Left renal pelvis (tissue), 4 donors: ENCODE data around the gene CMPK2. TPM values are rescaled to one million over a fixed set of nuclear protein-coding genes. Genes with fewer than 3 reads are reported as not detected.

ENCODE experiments used
- DNase-seq, 4 donors: peaks; one replicate each; pipeline ENCODE4 v3.0.0-alpha.2; 2013; ENCODE audit warnings: low read depth in 4 of 4, low spot score in 3 of 4
- polyA plus RNA-seq, 4 donors: library from polyadenylated mRNA; unstranded; fragments of 120-200 nt; gene quantifications; one replicate each; pipeline ENCODE4 v1.2.1, GENCODE V29; 2013; ENCODE audit not compliant: insufficient read length in 4 of 4

The CMPK2 gene
- polyA plus RNA-seq, 4 donors: 3.3 to 6.9 (median 4.7) TPM

DNA sequence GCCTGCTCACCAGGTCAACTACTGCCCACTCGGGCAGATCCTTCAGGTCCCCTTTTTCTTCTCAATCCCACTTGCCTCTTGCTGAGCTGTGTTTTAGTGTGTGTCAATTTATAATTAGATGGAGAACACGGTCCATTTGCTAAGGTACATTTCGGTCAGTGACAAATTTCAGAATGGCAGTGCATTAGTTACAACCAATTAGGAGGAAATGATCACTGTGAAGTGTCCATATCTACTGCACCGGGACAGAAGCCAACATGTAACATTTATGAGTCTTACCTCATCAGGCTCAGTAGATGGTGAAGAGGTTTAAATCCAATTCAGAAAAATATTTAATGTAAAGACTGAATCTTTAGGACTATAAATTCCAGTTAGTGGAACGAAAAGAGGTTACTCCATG is 47.7 kb downstream of the CMPK2 start:
- no peak for DNase-seq

DNA sequence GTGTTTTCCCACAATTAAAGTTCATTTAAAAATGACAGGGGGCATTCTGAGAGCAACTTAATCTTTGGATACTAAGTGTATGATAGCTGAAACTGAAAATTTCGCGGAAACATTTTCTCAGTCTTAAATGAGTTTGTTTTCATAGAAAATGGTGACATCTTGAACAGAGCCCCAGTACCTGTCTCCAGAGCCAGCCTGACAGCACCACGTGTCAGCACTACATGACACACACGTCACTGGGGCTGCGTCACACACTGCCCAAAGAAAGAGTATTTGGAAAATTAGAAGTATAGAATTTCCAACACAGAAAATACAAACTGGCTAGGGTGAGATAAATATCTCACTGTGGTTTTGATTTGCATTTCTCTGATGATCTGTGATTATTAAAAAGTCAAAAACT is 50.8 kb downstream of the CMPK2 start:
- DNase-seq: no peak

DNA sequence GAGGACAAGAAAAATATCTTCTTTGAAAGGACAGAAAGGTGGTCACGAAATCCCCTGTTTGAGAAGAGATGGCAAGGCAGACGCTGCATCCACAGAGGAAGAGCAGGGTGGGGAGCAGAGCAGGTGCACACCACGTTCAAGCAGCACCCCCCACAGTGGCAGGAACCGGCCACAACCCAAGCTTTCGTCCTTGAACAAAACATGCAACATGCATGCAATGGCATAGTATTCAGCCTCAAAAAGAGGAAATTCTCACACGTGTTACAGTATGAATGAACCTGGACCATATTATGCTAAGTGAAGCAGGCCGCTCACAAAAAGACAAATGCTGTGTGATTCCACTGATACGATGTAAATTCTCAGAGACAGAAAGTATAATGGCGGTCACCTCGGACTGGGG is 51.4 kb downstream of the CMPK2 start:
- no peak for DNase-seq

DNA sequence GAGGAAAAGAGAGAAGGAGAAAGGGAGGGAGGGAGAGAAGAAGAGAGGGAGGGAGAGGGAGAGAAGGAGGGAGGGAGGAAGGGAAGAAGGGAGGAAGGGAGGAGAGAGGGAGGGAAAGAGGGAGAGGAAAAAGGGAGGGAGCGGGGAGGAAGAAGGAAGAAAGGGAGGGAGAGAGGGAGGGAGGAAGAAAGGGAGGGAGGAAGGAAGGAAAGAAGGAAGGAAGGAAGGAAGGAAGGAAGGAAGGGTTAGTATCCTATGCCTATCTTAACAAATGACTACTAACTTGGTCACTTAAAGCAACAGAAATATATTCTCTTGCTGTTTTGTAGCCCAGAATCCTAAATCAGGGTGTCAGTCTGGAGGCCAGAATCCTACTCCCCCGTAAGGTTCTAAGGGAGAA is 52.1 kb downstream of the CMPK2 start:
- no peak for DNase-seq

GRCh38 chr2:6812857-6813530 is 52.7 kb downstream of the CMPK2 start:
- DNase-seq: no peak

DNA sequence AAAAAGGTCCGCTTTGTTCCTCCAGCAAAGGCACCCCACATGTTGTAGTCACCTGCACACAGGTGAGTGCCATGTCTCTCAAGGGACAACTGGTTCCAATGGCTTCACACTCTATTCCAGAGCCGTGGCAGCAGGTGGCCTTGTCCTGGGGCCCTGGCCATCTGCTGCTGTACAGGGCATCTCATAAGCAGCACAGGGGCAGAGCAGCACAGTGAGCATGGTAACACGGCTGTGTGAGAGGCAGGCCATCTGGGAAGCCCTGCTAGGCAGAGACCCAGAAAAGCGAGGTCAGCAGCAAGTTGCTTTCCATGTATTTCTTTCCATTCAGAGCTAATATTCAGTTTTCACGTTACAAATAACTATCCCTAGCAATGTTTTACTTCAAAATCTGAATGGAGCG is 54.7 kb downstream of the CMPK2 start:
- no peak for DNase-seq

DNA sequence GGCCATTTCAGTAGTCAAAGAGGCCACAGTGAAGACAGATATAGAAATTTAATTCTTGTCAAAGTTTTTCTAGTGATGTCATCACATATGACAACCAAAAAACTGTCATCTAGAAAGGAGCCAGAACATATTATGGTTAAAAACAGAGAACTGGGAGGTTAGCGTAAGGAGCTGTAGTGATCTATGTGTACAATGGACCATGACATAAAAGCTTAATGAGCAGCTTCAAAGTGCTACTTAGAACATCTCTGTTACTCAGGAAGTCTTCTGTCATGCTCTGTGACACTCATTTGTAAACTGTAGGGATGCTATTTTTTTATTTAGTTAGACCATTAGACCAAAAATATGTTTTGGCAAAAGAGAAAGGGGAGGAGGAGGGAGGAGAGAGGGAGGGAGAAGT is 57.3 kb downstream of the CMPK2 start:
- DNase-seq: no peak

DNA sequence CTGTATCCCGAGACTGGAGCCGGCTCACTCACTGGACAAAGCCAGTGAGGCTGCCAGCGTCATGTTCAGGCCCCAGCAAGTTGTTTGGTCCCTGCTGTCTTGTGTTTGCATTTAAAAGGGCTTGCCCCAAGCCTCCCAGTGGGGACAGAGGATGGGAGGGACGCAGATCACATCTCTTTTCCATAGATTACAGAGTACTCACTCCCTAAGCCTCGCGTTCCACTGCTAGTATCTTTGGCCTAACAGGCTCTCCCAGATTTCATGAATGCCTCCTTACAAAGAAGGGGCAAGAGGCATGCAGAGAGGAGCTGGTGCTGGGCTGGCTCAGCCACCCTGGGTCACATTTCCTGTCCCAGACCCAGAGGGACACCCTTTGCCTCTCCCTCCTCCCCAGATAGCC is 59.1 kb downstream of the CMPK2 start:
- DNase-seq: no peak

DNA sequence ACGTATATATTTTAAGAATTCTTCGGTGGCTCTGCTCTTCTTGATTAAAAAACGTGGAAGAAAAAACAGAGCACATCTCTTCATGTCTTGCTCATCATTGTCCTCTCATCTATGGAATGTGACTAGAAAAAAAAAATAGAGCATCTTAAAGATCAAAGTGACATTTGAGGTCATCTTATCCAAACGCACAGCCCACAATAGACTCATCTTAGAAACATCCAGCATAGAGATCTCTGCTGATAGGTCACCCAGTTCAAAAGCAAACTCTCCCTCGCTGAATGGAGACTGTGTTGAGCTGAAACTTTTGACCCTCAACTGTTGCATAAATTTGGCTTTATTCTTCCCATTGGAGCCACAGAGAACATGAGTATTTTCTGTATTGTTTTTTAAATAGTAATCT is 65.2 kb downstream of the CMPK2 start:
- no peak for DNase-seq

Other genes with a start within 250 kb of the CMPK2 start
- 1 to 10 TPM; 2.8 to 6.3 (median 4.5) TPM for gene RSAD2, start 11.9 kb upstream of the CMPK2 start, polyA plus RNA-seq
- gene RNF144A, start 51.5 kb upstream of the CMPK2 start, polyA plus RNA-seq: 10 to 100 TPM; 51.7 to 79.3 (median 66.6) TPM